Hematopoietic multipotent progenitor cell (in vitro differentiated cells): ENCODE results near the gene TASP1. TPM values are rescaled to one million over a fixed set of nuclear protein-coding genes. Genes with fewer than 3 reads are reported as not detected.
"Not testable (repeated sequence)": the region's sequence is repeated elsewhere in the genome, so short reads cannot be mapped to it uniquely, and the experiment has no call there.

ENCODE experiments used
- DNase-seq, 3 donors: peaks; one replicate each; pipeline ENCODE4 v3.0.0-alpha.2; 2011 to 2015; ENCODE audit warnings: low read depth in 2 of 3, low spot score in 2 of 3
- total RNA-seq: library from RNA; depleted of rRNA; stranded (reverse); fragments of >200 nt; gene quantifications from one replicate; pipeline ENCODE4 v1.2.3, GENCODE V29; 2012

The TASP1 gene
- total RNA-seq, 1 donor: 10.5 TPM

DNA sequence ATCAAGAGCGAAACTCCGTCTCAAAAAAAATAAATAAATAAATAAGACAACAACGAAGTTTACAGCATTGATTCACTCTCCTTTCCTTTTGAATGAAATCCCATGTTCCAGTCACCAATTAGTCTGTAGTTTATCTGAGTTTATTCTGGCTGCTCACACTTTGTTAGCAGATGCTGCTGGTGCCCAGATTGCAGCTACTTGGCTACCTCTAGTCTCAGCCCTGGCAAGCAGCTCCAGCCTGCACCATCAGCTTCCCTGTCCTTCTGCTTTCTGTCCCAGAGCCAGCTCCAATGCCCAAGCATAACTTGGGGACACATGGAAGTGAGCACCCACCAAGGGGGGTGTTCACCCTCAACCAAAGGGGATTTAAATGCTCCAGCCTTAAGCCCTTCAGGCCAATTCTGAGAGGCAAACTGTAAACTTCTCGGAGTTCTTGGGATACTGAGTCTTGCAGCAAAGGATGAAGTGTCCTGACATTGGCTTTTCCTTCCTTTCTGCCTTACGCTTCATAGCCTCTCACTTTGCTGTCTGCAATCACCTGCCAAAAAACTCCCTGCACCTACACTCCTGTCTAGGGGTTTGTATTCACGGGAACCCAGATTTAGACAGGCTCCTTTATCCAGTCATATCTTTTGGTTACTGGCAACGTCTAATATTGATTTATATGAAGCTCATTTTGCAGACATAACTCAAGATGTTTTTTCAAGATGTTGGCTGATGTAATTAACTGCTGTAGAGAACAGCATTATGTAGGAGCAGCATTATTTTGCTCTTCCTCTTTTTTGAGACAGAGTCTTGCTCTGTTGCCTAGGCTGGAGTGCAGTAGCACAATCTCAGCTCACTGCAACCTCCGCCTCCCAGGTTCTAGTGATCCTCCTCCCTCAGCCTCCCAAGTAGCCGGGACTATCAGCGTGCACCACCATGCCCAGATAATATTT, 9.8 kb upstream of the TASP1 start:
- DNase-seq: no peak

- DNase-seq: no peak
These were observed 5.3 kb upstream of the TASP1 start for GRCh38 chr20:13644010-13644409.

GRCh38 chr20:13639150-13639497, 392 bp upstream of the TASP1 start:
- DNase-seq: no peak

DNA sequence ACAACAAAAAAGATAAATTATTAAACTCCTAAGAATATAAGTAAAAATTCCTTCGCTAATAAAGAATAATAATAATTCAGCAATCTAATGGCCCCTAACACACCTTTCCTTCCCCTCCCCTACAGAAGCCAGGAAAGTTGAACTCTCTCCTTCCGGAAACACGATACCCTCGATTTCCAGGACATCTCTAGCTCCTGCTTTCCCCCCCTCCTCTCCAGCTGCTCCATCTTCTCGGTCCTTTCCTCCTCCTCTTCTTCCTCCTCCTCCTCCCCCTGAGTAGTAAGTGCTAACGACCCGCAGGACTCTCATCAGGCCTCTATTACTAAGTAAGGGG, 603 bp downstream of the TASP1 start:
- no peak for DNase-seq

DNA sequence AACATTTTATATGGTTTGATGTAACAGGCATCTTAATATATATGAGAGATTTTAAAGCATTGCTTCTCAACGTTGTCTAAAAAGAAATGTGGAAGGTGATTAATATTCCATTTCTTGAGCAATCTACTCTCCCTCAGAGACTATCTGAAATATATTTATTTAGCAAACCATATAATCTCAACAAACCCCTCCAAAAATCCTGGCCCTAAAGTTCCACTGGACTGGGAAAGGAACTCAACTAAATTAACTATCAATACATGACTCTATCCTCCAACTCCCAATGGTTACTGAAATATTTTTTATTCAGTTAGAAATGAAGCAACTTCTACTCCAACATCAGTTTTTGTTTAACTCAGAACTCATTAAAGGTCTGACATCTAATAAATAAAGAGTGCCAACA, 6.3 kb downstream of the TASP1 start:
- DNase-seq: no peak

DNA sequence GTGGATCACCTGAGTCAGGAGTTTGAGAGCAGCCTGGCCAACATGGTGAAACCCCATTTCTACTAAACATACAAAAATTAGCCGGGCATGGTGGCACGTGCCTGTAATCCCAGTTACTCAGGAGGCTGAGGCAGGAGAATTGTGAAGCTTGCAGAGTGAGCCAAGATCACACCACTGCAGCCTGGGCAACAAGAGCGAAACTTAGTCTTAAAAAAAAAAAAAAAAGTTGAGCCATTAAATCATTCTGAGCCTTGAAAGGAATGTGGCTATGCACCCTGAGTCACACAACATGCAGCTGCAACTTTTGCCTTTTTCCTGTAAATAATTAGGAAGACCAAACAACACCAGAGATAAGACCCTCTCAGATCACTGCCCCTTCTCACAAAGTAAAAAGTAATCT, 11.2 kb downstream of the TASP1 start:
- not testable (repeated sequence) for DNase-seq

DNA sequence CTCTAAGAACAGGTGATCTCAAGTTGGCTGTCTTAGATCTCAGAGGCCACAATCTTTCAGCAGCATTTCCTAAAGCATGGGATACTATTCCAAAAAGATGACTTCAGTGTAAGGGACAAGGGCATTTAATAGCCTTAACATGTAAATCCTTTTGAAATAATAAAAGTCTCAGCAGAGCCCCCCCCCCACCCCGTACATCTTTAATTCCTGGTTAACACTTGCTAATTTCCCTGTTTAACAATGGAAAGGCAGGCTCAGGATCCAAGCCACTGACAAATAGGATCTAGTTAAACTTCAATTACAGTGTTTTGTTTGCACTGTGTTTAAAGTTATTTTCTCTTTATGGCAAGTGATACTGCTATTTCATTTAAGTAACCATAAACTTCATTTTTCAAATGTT, 12.0 kb downstream of the TASP1 start:
- no peak for DNase-seq

- no peak for DNase-seq
These were observed 13.3 kb downstream of the TASP1 start for GRCh38 chr20:13625304-13625979.

GRCh38 chr20:13619415-13619814, 19.3 kb downstream of the TASP1 start:
- DNase-seq: not testable (repeated sequence)

DNA sequence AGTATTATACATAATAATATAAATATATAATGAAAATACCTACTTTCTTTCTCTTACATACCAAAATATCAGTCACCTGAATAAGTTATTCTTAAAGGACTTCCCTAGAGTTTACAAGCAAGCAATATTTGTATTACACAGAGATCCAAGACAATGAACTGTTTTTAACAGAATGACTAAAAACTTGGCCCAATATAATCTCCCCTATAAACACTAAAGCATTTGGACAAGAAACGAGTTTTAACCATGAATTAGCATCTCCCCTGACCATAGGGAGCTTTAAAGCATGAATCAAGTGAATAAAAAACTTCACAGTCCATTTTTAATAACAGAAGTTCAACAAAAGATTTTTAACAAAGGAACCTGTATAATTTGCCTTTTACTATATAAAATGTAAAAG, 20.3 kb downstream of the TASP1 start:
- not testable (repeated sequence) for DNase-seq

DNA sequence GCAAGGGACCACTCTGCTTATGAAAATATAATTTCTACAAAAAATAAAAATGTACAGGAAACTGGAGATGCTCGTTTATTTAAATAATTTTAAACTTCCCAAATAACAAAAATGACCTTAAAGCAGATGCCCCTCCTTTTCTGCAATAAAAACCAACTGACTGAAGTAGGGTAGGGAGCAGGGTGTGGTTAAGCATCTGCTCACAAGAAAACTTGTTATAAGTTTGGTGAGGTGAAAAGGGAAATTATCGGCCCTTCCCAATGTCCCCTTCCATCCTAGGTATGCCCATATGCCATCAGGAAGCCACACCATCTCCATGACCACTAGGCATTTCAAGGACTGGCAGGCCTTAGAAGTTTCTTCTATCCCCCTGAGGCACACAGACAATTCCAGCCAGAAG, 21.1 kb downstream of the TASP1 start:
- not testable (repeated sequence) for DNase-seq

DNA sequence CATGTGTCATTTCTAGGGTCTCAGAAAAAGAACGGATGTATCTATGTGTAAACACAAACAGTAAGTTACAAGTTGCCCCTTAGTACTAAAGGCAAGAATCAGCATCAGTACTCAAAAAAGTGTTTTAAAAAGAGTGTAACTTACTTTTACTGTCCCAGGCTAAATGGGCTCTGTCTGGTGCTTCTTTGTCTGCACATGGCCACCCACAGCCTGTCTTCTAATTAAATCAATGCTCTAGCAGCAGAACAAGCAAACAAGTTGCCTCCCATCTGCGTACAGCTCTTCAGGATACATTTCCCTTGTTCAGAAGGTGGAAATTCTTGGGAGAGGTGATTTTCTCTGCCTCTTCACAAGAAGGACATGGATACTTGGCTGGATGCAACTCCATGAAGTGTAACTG, 22.0 kb downstream of the TASP1 start:
- not testable (repeated sequence) for DNase-seq

DNA sequence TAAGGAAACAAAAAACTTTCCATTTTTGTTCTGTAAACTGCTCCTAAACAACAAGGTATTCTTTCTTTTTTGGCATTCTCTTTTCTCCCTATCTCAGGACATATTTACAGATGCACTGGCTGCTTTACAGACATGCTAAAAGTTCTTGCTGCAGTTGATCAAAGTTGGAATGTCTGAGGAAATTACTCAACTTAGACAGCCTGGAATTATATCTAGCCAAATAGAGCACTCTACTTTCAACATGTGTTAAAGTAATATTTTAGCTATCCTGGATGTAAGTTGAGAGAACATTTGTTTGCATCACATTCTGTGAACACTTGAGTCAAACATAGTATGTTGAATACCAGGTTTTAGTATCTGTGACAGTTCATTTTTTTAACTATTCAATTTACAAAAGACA, 24.8 kb downstream of the TASP1 start:
- DNase-seq: no peak

DNA sequence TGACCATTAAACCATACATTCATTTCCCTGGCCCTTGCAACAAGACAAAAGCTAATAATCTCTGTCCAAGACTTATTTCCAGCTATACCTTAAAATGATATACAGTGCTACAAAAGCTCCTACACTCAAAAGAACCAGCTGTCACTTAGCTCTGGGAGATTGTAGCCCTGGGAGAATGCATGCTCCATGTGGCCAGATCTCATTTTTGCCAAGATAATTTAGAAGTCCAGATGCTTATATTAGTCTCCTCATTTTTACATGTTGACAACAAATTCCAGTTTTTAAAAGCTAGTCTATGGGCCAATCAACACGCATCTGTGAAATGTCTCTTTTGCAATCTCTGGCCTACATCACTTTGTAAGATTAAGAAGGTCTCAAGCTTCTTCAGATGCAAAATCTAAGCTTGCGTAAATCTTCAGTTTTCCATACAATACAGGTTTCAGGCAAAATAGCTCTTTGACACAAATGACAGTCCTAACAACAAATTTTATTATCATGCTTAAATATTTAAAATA, 27.1 kb downstream of the TASP1 start:
- no peak for DNase-seq

GRCh38 chr20:13610184-13610583, 28.5 kb downstream of the TASP1 start:
- peak in 2 of 3 donors; percentile 1 to 21 for DNase-seq

- no peak for DNase-seq
These were observed 30.7 kb downstream of the TASP1 start for GRCh38 chr20:13608066-13608465.

GRCh38 chr20:13593423-13593822, 45.3 kb downstream of the TASP1 start:
- not testable (repeated sequence) for DNase-seq

GRCh38 chr20:13588049-13588448, 50.7 kb downstream of the TASP1 start:
- DNase-seq: no peak

DNA sequence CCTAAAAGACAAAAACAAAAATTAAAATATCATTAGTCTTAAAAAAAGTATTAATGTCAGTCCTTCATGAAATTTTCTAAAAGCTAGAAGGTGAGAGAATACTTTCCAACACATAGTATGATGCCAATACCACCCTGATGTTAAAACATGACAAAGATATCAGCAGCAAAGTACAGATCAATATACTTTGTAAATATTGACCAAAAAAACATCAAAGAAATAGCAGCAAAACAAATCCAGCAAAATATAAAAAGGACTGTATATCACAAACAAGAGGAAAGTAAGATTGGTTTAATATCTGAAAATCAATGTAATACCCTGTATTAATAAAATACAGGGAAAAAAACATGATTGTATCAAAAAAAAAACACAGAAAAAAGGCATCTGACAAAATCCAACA, 51.4 kb downstream of the TASP1 start:
- DNase-seq: no peak

DNA sequence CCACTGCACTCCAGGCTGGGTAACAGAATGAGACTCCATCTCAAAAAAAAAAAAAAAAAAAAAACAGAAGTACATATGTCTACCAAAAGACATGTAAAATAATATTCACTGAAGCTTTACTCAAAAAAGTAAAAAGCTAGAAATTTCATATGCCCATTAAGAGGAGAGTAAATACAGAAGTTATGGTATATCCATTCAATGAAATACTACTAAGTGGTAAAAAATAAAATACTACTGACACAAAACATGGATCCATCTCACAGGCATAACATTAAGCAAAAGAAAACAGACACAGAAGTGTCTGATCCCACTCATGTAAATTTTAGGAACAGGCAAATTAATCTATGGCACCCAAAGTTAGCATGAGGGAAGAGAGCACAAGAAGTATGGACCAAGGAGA, 52.6 kb downstream of the TASP1 start:
- no peak for DNase-seq

- DNase-seq: no peak
These were observed 57.3 kb downstream of the TASP1 start for GRCh38 chr20:13581451-13581850.

GRCh38 chr20:13580707-13581106, 58.0 kb downstream of the TASP1 start:
- no peak for DNase-seq
